ENCODE results near the gene DDC.
"Not testable (repeated sequence)": the region's sequence is repeated elsewhere in the genome, so short reads cannot be mapped to it uniquely, and the experiment has no call there.

The DDC gene

GRCh38 chr7:50582271-50582670, 17.1 kb upstream of the DDC start:
- not testable (repeated sequence) for H3K36me3 ChIP-seq (ENCODE audit: insufficient read depth, low read length); H3K4me3 ChIP-seq (ENCODE audit: low read length); H2AFZ ChIP-seq (ENCODE audit: low read depth, low read length); H3K4me1 ChIP-seq (ENCODE audit: insufficient read depth, low read length); H3K27me3 ChIP-seq (ENCODE audit: insufficient read depth, low read length); H3K9me3 ChIP-seq (ENCODE audit: low read length)

GRCh38 chr7:50580666-50581065, 15.5 kb upstream of the DDC start:
- not testable (repeated sequence) for H2AFZ ChIP-seq (ENCODE audit: low read depth, low read length); H3K4me3 ChIP-seq (ENCODE audit: low read length); H3K9me3 ChIP-seq (ENCODE audit: low read length); H3K4me1 ChIP-seq (ENCODE audit: insufficient read depth, low read length); H3K36me3 ChIP-seq (ENCODE audit: insufficient read depth, low read length); H3K27me3 ChIP-seq (ENCODE audit: insufficient read depth, low read length)

- Histone ChIP-seq H3K4me1 (ENCODE audit: insufficient read depth, low read length) (no peaks in the 10 kb centered on the region), H3K36me3 (ENCODE audit: insufficient read depth, low read length) (no peaks in the 10 kb centered on the region), H3K27me3 (ENCODE audit: insufficient read depth, low read length) (no peaks in the 10 kb centered on the region), H2AFZ (ENCODE audit: low read depth, low read length) (no peak overlapping the region), H3K4me3 (ENCODE audit: low read length) (no peak overlapping the region), H3K9me3 (ENCODE audit: low read length) (peaks cover 5% of the 10 kb centered on the region)
Observed at GRCh38 chr7:50580057-50580456, 14.9 kb upstream of the DDC start.

GRCh38 chr7:50578105-50578504, 12.9 kb upstream of the DDC start:
- not testable (repeated sequence) for H3K36me3 ChIP-seq (ENCODE audit: insufficient read depth, low read length); H3K4me3 ChIP-seq (ENCODE audit: low read length); H3K9me3 ChIP-seq (ENCODE audit: low read length); H3K27me3 ChIP-seq (ENCODE audit: insufficient read depth, low read length); H3K4me1 ChIP-seq (ENCODE audit: insufficient read depth, low read length); H2AFZ ChIP-seq (ENCODE audit: low read depth, low read length)

- no peak overlapping the region for H3K4me3 ChIP-seq (ENCODE audit: low read length)
- no peaks in the 10 kb centered on the region for H3K36me3 ChIP-seq (ENCODE audit: insufficient read depth, low read length)
- H3K9me3 ChIP-seq (ENCODE audit: low read length) = no peaks in the 10 kb centered on the region
- H3K4me1 ChIP-seq (ENCODE audit: insufficient read depth, low read length) = no peaks in the 10 kb centered on the region
- H3K27me3 ChIP-seq (ENCODE audit: insufficient read depth, low read length) = no peaks in the 10 kb centered on the region
- H2AFZ ChIP-seq (ENCODE audit: low read depth, low read length) = no peak overlapping the region
Observed at GRCh38 chr7:50577569-50577968, 12.4 kb upstream of the DDC start.

- H2AFZ ChIP-seq (ENCODE audit: low read depth, low read length); H3K4me1 ChIP-seq (ENCODE audit: insufficient read depth, low read length); H3K4me3 ChIP-seq (ENCODE audit: low read length); H3K36me3 ChIP-seq (ENCODE audit: insufficient read depth, low read length); H3K27me3 ChIP-seq (ENCODE audit: insufficient read depth, low read length); H3K9me3 ChIP-seq (ENCODE audit: low read length): not testable (repeated sequence)
Observed at GRCh38 chr7:50576388-50576787, 11.2 kb upstream of the DDC start.

- Histone ChIP-seq H3K4me1 (ENCODE audit: insufficient read depth, low read length) (no peaks in the 10 kb centered on the region), H2AFZ (ENCODE audit: low read depth, low read length) (no peak overlapping the region), H3K27me3 (ENCODE audit: insufficient read depth, low read length) (peaks cover 2% of the 10 kb centered on the region), H3K9me3 (ENCODE audit: low read length) (no peaks in the 10 kb centered on the region), H3K4me3 (ENCODE audit: low read length) (no peak overlapping the region), H3K36me3 (ENCODE audit: insufficient read depth, low read length) (no peaks in the 10 kb centered on the region)
Observed at GRCh38 chr7:50567715-50568261, 2.6 kb upstream of the DDC start.

GRCh38 chr7:50565977-50566376, 772 bp upstream of the DDC start:
- Histone ChIP-seq H3K4me3 (ENCODE audit: low read length) (no peak overlapping the region), H3K9me3 (ENCODE audit: low read length) (no peaks in the 10 kb centered on the region), H2AFZ (ENCODE audit: low read depth, low read length) (no peak overlapping the region), H3K4me1 (ENCODE audit: insufficient read depth, low read length) (peaks cover 4% of the 10 kb centered on the region), H3K27me3 (ENCODE audit: insufficient read depth, low read length) (peaks cover 2% of the 10 kb centered on the region), H3K36me3 (ENCODE audit: insufficient read depth, low read length) (no peaks in the 10 kb centered on the region)

GRCh38 chr7:50565559-50565916, 333 bp upstream of the DDC start:
- peaks cover 2% of the 10 kb centered on the region for H3K27me3 ChIP-seq (ENCODE audit: insufficient read depth, low read length)
- no peaks in the 10 kb centered on the region for H3K36me3 ChIP-seq (ENCODE audit: insufficient read depth, low read length)
- H3K4me3 ChIP-seq (ENCODE audit: low read length) = no peak overlapping the region
- H3K9me3 ChIP-seq (ENCODE audit: low read length) = no peaks in the 10 kb centered on the region
- peaks cover 8% of the 10 kb centered on the region for H3K4me1 ChIP-seq (ENCODE audit: insufficient read depth, low read length)
- no peak overlapping the region for H2AFZ ChIP-seq (ENCODE audit: low read depth, low read length)

GRCh38 chr7:50564171-50564570, 1.0 kb downstream of the DDC start:
- Histone ChIP-seq H2AFZ (ENCODE audit: low read depth, low read length) (no peak overlapping the region), H3K4me3 (ENCODE audit: low read length) (no peak overlapping the region), H3K27me3 (ENCODE audit: insufficient read depth, low read length) (peaks cover 2% of the 10 kb centered on the region), H3K9me3 (ENCODE audit: low read length) (no peaks in the 10 kb centered on the region), H3K4me1 (ENCODE audit: insufficient read depth, low read length) (peaks cover 11% of the 10 kb centered on the region), H3K36me3 (ENCODE audit: insufficient read depth, low read length) (no peaks in the 10 kb centered on the region)

- Histone ChIP-seq H3K9me3 (ENCODE audit: low read length) (no peaks in the 10 kb centered on the region), H3K4me3 (ENCODE audit: low read length) (no peak overlapping the region), H2AFZ (ENCODE audit: low read depth, low read length) (no peak overlapping the region), H3K36me3 (ENCODE audit: insufficient read depth, low read length) (no peaks in the 10 kb centered on the region), H3K4me1 (ENCODE audit: insufficient read depth, low read length) (peaks cover 11% of the 10 kb centered on the region), H3K27me3 (ENCODE audit: insufficient read depth, low read length) (no peaks in the 10 kb centered on the region)
Observed at GRCh38 chr7:50562136-50562535, 3.1 kb downstream of the DDC start.

- Histone ChIP-seq H2AFZ (ENCODE audit: low read depth, low read length) (peak overlapping the region; percentile 24), H3K27me3 (ENCODE audit: insufficient read depth, low read length) (no peaks in the 10 kb centered on the region), H3K9me3 (ENCODE audit: low read length) (no peaks in the 10 kb centered on the region), H3K4me1 (ENCODE audit: insufficient read depth, low read length) (peaks cover 11% of the 10 kb centered on the region), H3K36me3 (ENCODE audit: insufficient read depth, low read length) (no peaks in the 10 kb centered on the region), H3K4me3 (ENCODE audit: low read length) (peak overlapping the region; percentile 10)
Observed at GRCh38 chr7:50560865-50561351, 4.3 kb downstream of the DDC start.

GRCh38 chr7:50559881-50560280, 5.3 kb downstream of the DDC start:
- Histone ChIP-seq H3K4me1 (ENCODE audit: insufficient read depth, low read length) (peaks cover 11% of the 10 kb centered on the region), H3K27me3 (ENCODE audit: insufficient read depth, low read length) (no peaks in the 10 kb centered on the region), H2AFZ (ENCODE audit: low read depth, low read length) (no peak overlapping the region), H3K9me3 (ENCODE audit: low read length) (no peaks in the 10 kb centered on the region), H3K36me3 (ENCODE audit: insufficient read depth, low read length) (no peaks in the 10 kb centered on the region), H3K4me3 (ENCODE audit: low read length) (no peak overlapping the region)

- no peaks in the 10 kb centered on the region for H3K36me3 ChIP-seq (ENCODE audit: insufficient read depth, low read length)
- H2AFZ ChIP-seq (ENCODE audit: low read depth, low read length) = no peak overlapping the region
- peaks cover 17% of the 10 kb centered on the region for H3K4me1 ChIP-seq (ENCODE audit: insufficient read depth, low read length)
- no peaks in the 10 kb centered on the region for H3K9me3 ChIP-seq (ENCODE audit: low read length)
- H3K4me3 ChIP-seq (ENCODE audit: low read length) = no peak overlapping the region
- H3K27me3 ChIP-seq (ENCODE audit: insufficient read depth, low read length) = no peaks in the 10 kb centered on the region
Observed at GRCh38 chr7:50558294-50559053, 6.7 kb downstream of the DDC start.

All from neuron (in vitro differentiated cells).